K562 (cell line): ENCODE results near the gene IL12RB2. TPM values are rescaled to one million over a fixed set of nuclear protein-coding genes. Genes with fewer than 3 reads are reported as not detected.

ENCODE experiments used
- ATAC-seq: fragments of 200-7000 bp; cut with Tn5 transposase; 3 replicates; pipeline ENCODE4 v1.9.1; 2020; ENCODE audit warnings: moderate library complexity
- BruUV-seq: library from RNA; stranded (reverse); fragments of 400-500 nt; replicated peaks from 2 replicates; lab custom pipeline; 2021; lab: Mats Ljungman, UMichigan
- CTCF ChIA-PET: fragments of 300-600 bp; formaldehyde crosslinking; extraction: SDS; loops from one replicate; lab custom pipeline; 2021; ENCODE audit warnings: low intra/inter-chr PET ratio; lab: Yijun Ruan, JAX
- POLR2A ChIA-PET: fragments of 300-600, 350-650 bp; sonication (Branson Sonifier 250); formaldehyde crosslinking; extraction: SDS; loops from one replicate; lab custom pipeline; 2021; ENCODE audit warnings: antibody characterized with exemption, inconsistent platforms; lab: Yijun Ruan, JAX
- DNase-seq, 4 experiments: peaks; one replicate each; pipeline versions ENCODE4 v3.0.0 to v3.0.0-alpha.2; 2011 to 2018; ENCODE audit warnings: low spot score in 3 of 4, mixed read lengths in 3 of 4; ENCODE audit errors: extremely low read depth in 1 of 4
- FAIRE-seq: peaks from 2 replicates; lab custom pipeline; 2011; peaks lifted over from hg19 to GRCh38; lab: Jason Lieb, UNC
- H2AFZ ChIP-seq: 2 replicates; pipeline ENCODE4 v1.6.0; 2011; ENCODE audit warnings: low read depth, low read length, control low read depth, inconsistent platforms
- H3K27ac ChIP-seq: fragments of 200-600 bp; 3 replicates; pipeline ENCODE4 v1.8.0; 2011; ENCODE audit warnings: low read depth, mild to moderate bottlenecking, control low read depth, inconsistent platforms, low read length, moderate library complexity, mixed read lengths; ENCODE audit errors: extremely low read depth
- H3K27me3 ChIP-seq, 2 experiments: fragments of 300-600 bp in 1 of 2; 2 replicates in 1 of 2; 3 replicates in 1 of 2; pipeline versions ENCODE4 v1.6.0 to v1.8.0; 2011; ENCODE audit warnings: inconsistent platforms in 2 of 2, low read length in 2 of 2, mild to moderate bottlenecking in 1 of 2, mixed read lengths in 1 of 2, moderate library complexity in 1 of 2; ENCODE audit not compliant: control insufficient read depth in 2 of 2, insufficient read depth in 2 of 2
- H3K36me3 ChIP-seq: fragments of 300-600 bp; 3 replicates; pipeline ENCODE4 v1.8.0; 2011; ENCODE audit warnings: mild to moderate bottlenecking, low read length, inconsistent platforms; ENCODE audit not compliant: control insufficient read depth, insufficient read depth
- H3K4me1 ChIP-seq, 2 experiments: fragments of 200-600 bp in 1 of 2; replicated peaks in 1 of 2; 2 replicates in 1 of 2; 3 replicates in 1 of 2; pipeline versions ENCODE4 v1.5.1 to v1.8.0; 2011; ENCODE audit warnings: inconsistent platforms in 2 of 2, low read length in 2 of 2, mild to moderate bottlenecking in 1 of 2, mixed read lengths in 1 of 2, moderate library complexity in 1 of 2; ENCODE audit not compliant: control insufficient read depth in 2 of 2, insufficient read depth in 2 of 2
- H3K4me2 ChIP-seq: 2 replicates; pipeline ENCODE4 v1.6.1; 2011; ENCODE audit warnings: low read length, control low read depth, inconsistent platforms, mixed read lengths; ENCODE audit not compliant: insufficient read depth
- H3K4me3 ChIP-seq: fragments of 200-600 bp; sonication (generic), shearing (Covaris generic); 2 replicates; pipeline ENCODE4 v1.5.1; 2016; ENCODE audit warnings: control low read depth, inconsistent platforms
- H3K79me2 ChIP-seq: fragments of 200-600 bp; 3 replicates; pipeline ENCODE4 v1.8.0; 2011; ENCODE audit warnings: low read length, inconsistent platforms; ENCODE audit not compliant: control insufficient read depth, insufficient read depth
- H3K9ac ChIP-seq, 2 experiments: 2 replicates each; pipeline versions ENCODE4 v1.6.0 to v1.6.1; 2011; ENCODE audit warnings: low read depth in 2 of 2, low read length in 2 of 2, control low read depth in 1 of 2, inconsistent platforms in 1 of 2, mild to moderate bottlenecking in 1 of 2, mixed read lengths in 1 of 2; ENCODE audit not compliant: insufficient read depth in 1 of 2
- H3K9me1 ChIP-seq: one replicate; pipeline ENCODE4 v1.6.0; 2011; ENCODE audit warnings: inconsistent platforms, mild to moderate bottlenecking, low read length, moderate library complexity; ENCODE audit not compliant: control insufficient read depth, insufficient read depth
- H3K9me3 ChIP-seq: replicated peaks from 2 replicates; pipeline ENCODE4 v1.5.1; 2011; ENCODE audit warnings: low read depth, low read length, inconsistent platforms; ENCODE audit not compliant: control insufficient read depth, insufficient read depth
- H4K20me1 ChIP-seq: replicated peaks from 2 replicates; pipeline ENCODE4 v1.6.1; 2011; ENCODE audit warnings: low read length, inconsistent platforms, mixed read lengths; ENCODE audit not compliant: control insufficient read depth, insufficient read depth
- BRD4 ChIP-seq: fragments of 200-600 bp; sonication (generic); IDR thresholded peaks from 2 replicates; pipeline ENCODE4 v1.6.1; 2017; ENCODE audit warnings: inconsistent platforms
- CREB5 ChIP-seq: fragments of 250-450 bp; sonication (Bioruptor Pico); IDR thresholded peaks from 2 replicates; pipeline ENCODE4 v1.5.0; 2020; ENCODE audit warnings: mild to moderate bottlenecking
- CTCFL ChIP-seq: IDR thresholded peaks from 2 replicates; pipeline ENCODE4 v1.6.1; 2011; ENCODE audit warnings: borderline replicate concordance, low read depth, mild to moderate bottlenecking, moderate library complexity, low read length; ENCODE audit not compliant: insufficient read depth, poor library complexity, severe bottlenecking
- GTF2E2 ChIP-seq: fragments of 200-800 bp; sonication (Bioruptor generic); IDR thresholded peaks from 2 replicates; pipeline ENCODE4 v1.6.1; 2016; ENCODE audit warnings: missing genetic modification characterization, missing compliant biosample characterization
- HMG20A ChIP-seq: fragments of 450-650 bp; formaldehyde crosslinking; conservative IDR thresholded peaks from 2 replicates; pipeline ENCODE4 v1.4.0; 2020; ENCODE audit warnings: mild to moderate bottlenecking, mixed read lengths
- MBD2 ChIP-seq: sonication (generic); IDR thresholded peaks from 2 replicates; pipeline ENCODE4 v1.6.1; 2016; ENCODE audit warnings: low read depth, borderline replicate concordance
- MNT ChIP-seq, 2 experiments: fragments of 450-650 bp; conservative IDR thresholded peaks; 2 replicates each; pipeline ENCODE4 v1.6.1; 2017; ENCODE audit warnings: mild to moderate bottlenecking in 2 of 2, moderate library complexity in 2 of 2
- RBM14 ChIP-seq: fragments of 200-400 bp; formaldehyde crosslinking; IDR thresholded peaks from 2 replicates; pipeline ENCODE4 v1.6.1; 2018; ENCODE audit warnings: low read depth, mild to moderate bottlenecking, low read length, moderate library complexity, borderline replicate concordance; ENCODE audit not compliant: insufficient read depth
- SLC30A9 ChIP-seq: fragments of 250-450 bp; sonication (Bioruptor Pico); IDR thresholded peaks from 2 replicates; pipeline ENCODE4 v1.8.0; 2022; ENCODE audit warnings: mild to moderate bottlenecking, moderate library complexity
- SNRNP70 ChIP-seq: fragments of 200-400 bp; formaldehyde crosslinking; optimal IDR thresholded peaks from 2 replicates; pipeline ENCODE3; 2017; ENCODE audit warnings: low read depth, low read length
- USF1 ChIP-seq: sonication (generic); formaldehyde crosslinking; IDR thresholded peaks from 2 replicates; pipeline ENCODE4 v1.9.0; 2022; ENCODE audit warnings: mild to moderate bottlenecking, missing genetic modification reagents
- ZBTB1 ChIP-seq: sonication (generic); formaldehyde crosslinking; IDR thresholded peaks from 2 replicates; pipeline ENCODE4 v1.8.1; 2023; ENCODE audit warnings: missing genetic modification reagents, low read depth, mild to moderate bottlenecking, borderline replicate concordance
- ZBTB7A ChIP-seq: IDR thresholded peaks from 2 replicates; pipeline ENCODE4 v1.6.1; 2011; ENCODE audit warnings: low read depth, mild to moderate bottlenecking, low read length, moderate library complexity, borderline replicate concordance; ENCODE audit not compliant: control insufficient read depth
- ZNF140 ChIP-seq: fragments of 250-450 bp; sonication (Bioruptor Pico); IDR thresholded peaks from 2 replicates; pipeline ENCODE4 v1.8.0; 2021; ENCODE audit warnings: moderate library complexity, mild to moderate bottlenecking, inconsistent platforms
- WGBS: fragments of 100-300 bp; shearing (Covaris generic); methylation state at CpG from one replicate; pipeline ENCODE4 v1.1.6; 2016; ENCODE audit warnings: low coverage, mixed read lengths; ENCODE audit not compliant: insufficient coverage; ENCODE audit errors: missing lambda C conversion rate; 5-methylcytosine and 5-hydroxymethylcytosine counted together
- in situ Hi-C: fragments of 300-500 bp; cut with MboI; formaldehyde crosslinking; loops from 4 replicates; pipeline ENCODE4 v1.15.0; 2018; ENCODE audit warnings: inconsistent platforms, mixed read lengths
- intact Hi-C: fragments of 100-400 bp; cut with micrococcal nuclease; formaldehyde crosslinking; loops from 2 replicates; pipeline ENCODE4 v1.14.2; 2022
- polyA plus RNA-seq, 8 experiments: library from polyadenylated mRNA; depleted of rRNA in 4 of 8; stranded (reverse) in 5 of 8; unstranded in 3 of 8; fragments of >200 nt; fragmentation: Nextera tagmentation in 2 of 8; fragmentation: Illumina TruSeq in 1 of 8; extraction: Ambion mirVana in 2 of 8; extraction: Trizol in 1 of 8; gene quantifications; 2 replicates each; pipeline versions ENCODE4 v1.2.1 to v1.2.3, GENCODE V29; 2011 to 2014; ENCODE audit warnings: inconsistent platforms in 1 of 8, missing spikeins in 1 of 8
- total RNA-seq, 7 experiments: library from RNA; depleted of rRNA in 6 of 7; stranded (reverse); fragments of >200 nt in 6 of 7; fragmentation: Illumina TruSeq in 2 of 7; extraction: Trizol in 2 of 7; gene quantifications; 2 replicates each; pipeline versions ENCODE4 v1.2.1 to v1.2.3, GENCODE V29; 2011 to 2021; ENCODE audit warnings: low replicate concordance in 1 of 7

Gene IL12RB2
- total and polyA plus RNA-seq, 9 of the 15 experiments (the other 6 are each of a cell fraction or from before 2014, with no cell fraction given), result 0.39 to 3.3 (median 1.9) TPM

GRCh38 chr1:67407498-67407897 is 99.8 kb downstream of the IL12RB2 start:
- ATAC-seq, result no peak
- H3K9ac ChIP-seq, result no peak overlapping the region
- H4K20me1 ChIP-seq, result no peaks in the 10 kb centered on the region
- ChIA-PET POLR2A (interaction anchor here (0.6 to 3.2 kb wide), 7 partner anchors 10 to 298 kb away, joined by 3 to 20 read pairs (median 3); partner anchors contain the start of gene SERBP1), CTCF (no interaction called here)
- no peaks in the 10 kb centered on the region for H3K27me3 ChIP-seq
- no peak overlapping the region for H2AFZ ChIP-seq
- H3K79me2 ChIP-seq, result no peaks in the 10 kb centered on the region
- in situ Hi-C loops (no loop called here), intact Hi-C loops (loop anchor here (5.0 kb wide), 1 partner anchor 60 kb away; no protein-coding TSS in a partner anchor)
- no peaks in the 10 kb centered on the region for H3K9me3 ChIP-seq
- no peak for DNase-seq
- 75% methylated on average over 5 of the region's 5 CpGs for WGBS
- H3K9me1 ChIP-seq, result no peaks in the 10 kb centered on the region
- no peak for FAIRE-seq
- H3K27ac ChIP-seq, result no peak overlapping the region
- H3K4me2 ChIP-seq, result no peak overlapping the region
- H3K4me1 ChIP-seq, result no peaks in the 10 kb centered on the region
- no TSS peak for BruUV-seq
- TF ChIP-seq MBD2 (no peak), HMG20A (CRISPR knock-in tag) (no peak), ZBTB1 (CRISPR knock-in tag) (no peak), ZBTB7A (no peak), BRD4 (no peak), RBM14 (no peak), USF1 (CRISPR knock-in tag) (no peak), ZNF140 (CRISPR knock-in tag) (no peak), SLC30A9 (CRISPR knock-in tag) (no peak), GTF2E2 (tag) (no peak), SNRNP70 (no peak), CTCFL (no peak), CREB5 (CRISPR knock-in tag) (no peak), MNT (conservative IDR thresholded peaks at IDR 0.05) (no peak)
- H3K36me3 ChIP-seq, result peaks cover 38% of the 10 kb centered on the region; the same call in 2 of the 3 replicates
- no peak overlapping the region for H3K4me3 ChIP-seq
